Endothelial cell of umbilical vein (primary cell): ENCODE data around the gene PLA2G4B. TPM values are rescaled to one million over a fixed set of nuclear protein-coding genes. Genes with fewer than 3 reads are reported as not detected.

Source experiments
- BruUV-seq: library from RNA; stranded (reverse); fragments of 400-500 nt; replicated peaks from 2 replicates; lab custom pipeline; 2021; lab: Mats Ljungman, UMichigan
- CTCF ChIA-PET: fragments of 300-600, 350-600 bp; sonication (Branson Sonifier 250); formaldehyde crosslinking; loops from one replicate; lab custom pipeline; 2021; ENCODE audit warnings: antibody characterized with exemption, inconsistent platforms; lab: Charles Lee
- POLR2A ChIA-PET: fragments of 300-600, 350-600 bp; sonication (Branson Sonifier 250); formaldehyde crosslinking; loops from one replicate; lab custom pipeline; 2021; ENCODE audit warnings: antibody characterized with exemption, inconsistent platforms; lab: Charles Lee
- DNase-seq: peaks from one replicate; pipeline ENCODE4 v3.0.0-alpha.2; 2011; ENCODE audit warnings: low read depth, low spot score
- FAIRE-seq: peaks from 2 replicates; lab custom pipeline; 2011; peaks lifted over from hg19 to GRCh38; lab: Jason Lieb, UNC
- H2AFZ ChIP-seq: 2 replicates; pipeline ENCODE4 v1.6.0; 2012; ENCODE audit warnings: low read depth, low read length, control low read depth, inconsistent platforms
- H3K27ac ChIP-seq: 2 replicates; pipeline ENCODE4 v1.5.1; 2011; ENCODE audit warnings: low read depth, mild to moderate bottlenecking, control low read depth, low read length, moderate library complexity; ENCODE audit not compliant: insufficient read depth
- H3K27me3 ChIP-seq, 2 experiments: 2 replicates each; pipeline versions ENCODE4 v1.6.0 to v1.6.1; 2011; ENCODE audit warnings: low read length in 2 of 2, mixed read lengths in 1 of 2; ENCODE audit not compliant: control insufficient read depth in 2 of 2, insufficient read depth in 2 of 2
- H3K36me3 ChIP-seq, 2 experiments: 2 replicates in 1 of 2; 3 replicates in 1 of 2; pipeline ENCODE4 v1.5.1; 2011; ENCODE audit warnings: low read length in 2 of 2, mild to moderate bottlenecking in 1 of 2, moderate library complexity in 1 of 2; ENCODE audit not compliant: control insufficient read depth in 2 of 2, insufficient read depth in 2 of 2; ENCODE audit errors: extremely low read depth in 1 of 2
- H3K4me1 ChIP-seq: 3 replicates; pipeline ENCODE4 v1.5.1; 2011; ENCODE audit warnings: mild to moderate bottlenecking, low read length; ENCODE audit not compliant: control insufficient read depth, insufficient read depth; ENCODE audit errors: extremely low read depth
- H3K4me2 ChIP-seq: 2 replicates; pipeline ENCODE4 v1.6.1; 2011; ENCODE audit warnings: low read length, control low read depth, mixed read lengths; ENCODE audit not compliant: insufficient read depth
- H3K4me3 ChIP-seq, 3 experiments: fragments of 200-600 bp in 1 of 3; sonication (generic), shearing (Covaris generic) in 1 of 3; replicated peaks in 1 of 3; 2 replicates each; pipeline ENCODE4 v1.5.1; 2011 to 2016; ENCODE audit warnings: control low read depth in 3 of 3, low read length in 3 of 3, mild to moderate bottlenecking in 2 of 3, inconsistent platforms in 1 of 3, low read depth in 1 of 3, moderate library complexity in 1 of 3; ENCODE audit not compliant: insufficient read depth in 1 of 3
- H3K79me2 ChIP-seq: 2 replicates; pipeline ENCODE4 v1.6.0; 2012; ENCODE audit warnings: low read length, inconsistent platforms; ENCODE audit not compliant: control insufficient read depth, insufficient read depth
- H3K9ac ChIP-seq: replicated peaks from 2 replicates; pipeline ENCODE3; 2011; ENCODE audit warnings: low read length, control low read depth; ENCODE audit not compliant: insufficient read depth; ENCODE audit errors: extremely low read depth
- H3K9me1 ChIP-seq: replicated peaks from 3 replicates; pipeline ENCODE4 v1.6.0; 2011; ENCODE audit warnings: mild to moderate bottlenecking, low read length; ENCODE audit not compliant: control insufficient read depth, insufficient read depth; ENCODE audit errors: extremely low read depth
- H3K9me3 ChIP-seq: replicated peaks from 2 replicates; pipeline ENCODE4 v1.5.1; 2012; ENCODE audit warnings: low read length, inconsistent platforms; ENCODE audit not compliant: control insufficient read depth, insufficient read depth
- H4K20me1 ChIP-seq: replicated peaks from 2 replicates; pipeline ENCODE3; 2011; ENCODE audit warnings: mild to moderate bottlenecking, low read length; ENCODE audit not compliant: control insufficient read depth, insufficient read depth; ENCODE audit errors: extremely low read depth
- EZH2 ChIP-seq: IDR thresholded peaks from 2 replicates; pipeline ENCODE4 v1.6.1; 2012; ENCODE audit warnings: borderline replicate concordance, low read depth, mild to moderate bottlenecking, moderate library complexity, low read length, inconsistent platforms; ENCODE audit not compliant: severe bottlenecking
- FOS ChIP-seq: IDR thresholded peaks from 2 replicates; pipeline ENCODE4 v1.6.1; 2011; ENCODE audit warnings: mild to moderate bottlenecking, low read length, moderate library complexity, borderline replicate concordance; ENCODE audit not compliant: insufficient read depth
- GATA2 ChIP-seq: IDR thresholded peaks from 2 replicates; pipeline ENCODE4 v1.7.0; 2011; ENCODE audit warnings: low read depth, mild to moderate bottlenecking, moderate library complexity, mixed read lengths, low read length; ENCODE audit not compliant: insufficient read length, insufficient read depth
- JUN ChIP-seq: IDR thresholded peaks from 2 replicates; pipeline ENCODE4 v1.6.1; 2011; ENCODE audit warnings: borderline replicate concordance, low read depth; ENCODE audit not compliant: insufficient read length, insufficient read depth
- MAX ChIP-seq: IDR thresholded peaks from 2 replicates; pipeline ENCODE4 v1.6.1; 2011; ENCODE audit not compliant: insufficient read depth, insufficient read length
- MYC ChIP-seq: IDR thresholded peaks from one replicate; pipeline ENCODE4 v1.6.1; 2011; ENCODE audit warnings: mild to moderate bottlenecking, low read depth, low read length
- POLR2A ChIP-seq: IDR thresholded peaks from 2 replicates; pipeline ENCODE4 v1.6.1; 2012; ENCODE audit warnings: low read depth, mild to moderate bottlenecking, control low read depth, low read length
- POLR2AphosphoS5 ChIP-seq: IDR thresholded peaks from 2 replicates; pipeline ENCODE4 v1.6.1; 2012; ENCODE audit warnings: low read depth, mild to moderate bottlenecking, control low read depth, low read length, moderate library complexity; ENCODE audit not compliant: insufficient read depth
- dilution Hi-C: fragments of 300-500 bp; cut with MboI; formaldehyde crosslinking; loops from one replicate; pipeline ENCODE4 v1.15.0; 2019; ENCODE audit warnings: low sequenced_read_pairs; ENCODE audit not compliant: extremely low pct_ligation_motif_present
- intact Hi-C: fragments of 100-400 bp; cut with micrococcal nuclease; formaldehyde crosslinking; loops from one replicate; pipeline ENCODE4 v1.10.0; 2022
- polyA plus RNA-seq, 4 experiments: library from polyadenylated mRNA; depleted of rRNA in 3 of 4; stranded (reverse) in 3 of 4; unstranded in 1 of 4; fragments of >200 nt; gene quantifications; 2 replicates each; pipeline versions ENCODE4 v1.2.1 to v1.2.3, GENCODE V29; 2011 to 2012; ENCODE audit warnings: missing spikeins in 1 of 4
- total RNA-seq: library from RNA; stranded (reverse); gene quantifications from 2 replicates; pipeline ENCODE4 v1.2.3, GENCODE V29; 2021
- TF ChIP-seq, protein P1 (sequence below), 2 donors: IDR thresholded peaks; 1 replicate in 1 of 2; 2 replicates in 1 of 2; pipeline ENCODE4 v1.5.1; 2011; ENCODE audit warnings: low read length in 2 of 2, mild to moderate bottlenecking in 2 of 2, moderate library complexity in 2 of 2, control low read depth in 1 of 2, inconsistent platforms in 1 of 2, low read depth in 1 of 2; ENCODE audit not compliant: insufficient read depth in 1 of 2; ENCODE audit errors: extremely low read depth in 1 of 2

The PLA2G4B gene
- total and polyA plus RNA-seq, 2 donors (not counting 3 experiments of a cell fraction or from before 2014, with no cell fraction given): 4.0 to 7.9 TPM

DNA sequence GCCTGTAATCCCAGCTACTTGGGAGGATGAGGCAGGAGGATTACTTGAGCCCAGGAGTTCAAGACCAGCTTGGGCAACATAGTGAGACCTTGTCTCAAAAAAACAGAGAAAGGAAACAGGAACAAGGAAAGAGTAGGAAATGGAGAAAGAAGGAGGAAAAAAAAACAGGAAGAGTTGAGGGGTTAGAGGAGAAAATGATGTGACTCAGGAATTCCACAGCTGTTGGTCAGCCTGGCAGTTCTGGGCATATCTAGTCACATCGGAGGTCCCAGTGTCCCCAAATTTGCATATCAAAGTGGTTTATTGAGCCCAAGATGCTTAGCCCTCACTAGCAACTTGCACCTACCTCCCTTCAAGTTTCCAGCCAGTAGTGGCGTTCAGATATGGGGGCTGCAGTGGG is 29.5 kb upstream of the PLA2G4B start:
- dilution Hi-C loops: no loop called here
- no TSS peak for BruUV-seq
- ChIA-PET CTCF (interaction anchor here (0.6 to 15.9 kb wide), 8 partner anchors 9 to 345 kb away, joined by 3 to 754 read pairs (median 4); partner anchors contain the start of gene MAPKBP1), POLR2A (interaction anchor here (2.1 kb wide), 1 partner anchor 31 kb away, joined by 10 read pairs; no protein-coding TSS in a partner anchor)
- peaks cover 21% of the 10 kb centered on the region for H3K4me1 ChIP-seq
- no peaks in the 10 kb centered on the region for H4K20me1 ChIP-seq
- intact Hi-C loops: no loop called here
- H3K9ac ChIP-seq: no peak overlapping the region
- no peak overlapping the region for H3K27ac ChIP-seq
- TF ChIP-seq EZH2 (no peak), JUN (no peak), POLR2AphosphoS5 (no peak), GATA2 (no peak), MYC (no peak), POLR2A (no peak), FOS (no peak), MAX (no peak)
- TF ChIP-seq, protein P1, sequence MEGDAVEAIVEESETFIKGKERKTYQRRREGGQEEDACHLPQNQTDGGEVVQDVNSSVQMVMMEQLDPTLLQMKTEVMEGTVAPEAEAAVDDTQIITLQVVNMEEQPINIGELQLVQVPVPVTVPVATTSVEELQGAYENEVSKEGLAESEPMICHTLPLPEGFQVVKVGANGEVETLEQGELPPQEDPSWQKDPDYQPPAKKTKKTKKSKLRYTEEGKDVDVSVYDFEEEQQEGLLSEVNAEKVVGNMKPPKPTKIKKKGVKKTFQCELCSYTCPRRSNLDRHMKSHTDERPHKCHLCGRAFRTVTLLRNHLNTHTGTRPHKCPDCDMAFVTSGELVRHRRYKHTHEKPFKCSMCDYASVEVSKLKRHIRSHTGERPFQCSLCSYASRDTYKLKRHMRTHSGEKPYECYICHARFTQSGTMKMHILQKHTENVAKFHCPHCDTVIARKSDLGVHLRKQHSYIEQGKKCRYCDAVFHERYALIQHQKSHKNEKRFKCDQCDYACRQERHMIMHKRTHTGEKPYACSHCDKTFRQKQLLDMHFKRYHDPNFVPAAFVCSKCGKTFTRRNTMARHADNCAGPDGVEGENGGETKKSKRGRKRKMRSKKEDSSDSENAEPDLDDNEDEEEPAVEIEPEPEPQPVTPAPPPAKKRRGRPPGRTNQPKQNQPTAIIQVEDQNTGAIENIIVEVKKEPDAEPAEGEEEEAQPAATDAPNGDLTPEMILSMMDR (IDR thresholded peaks at IDR 0.05; ENCODE audit: extremely low read depth in 1 of 2, insufficient read depth in 1 of 2, low read depth in 1 of 2, low read length in 2 of 2): no peak
- no peaks in the 10 kb centered on the region for H3K9me3 ChIP-seq
- no peak overlapping the region for H3K4me2 ChIP-seq
- no peak overlapping the region for H2AFZ ChIP-seq
- peaks cover 13% of the 10 kb centered on the region for H3K79me2 ChIP-seq
- FAIRE-seq (peak; percentile 73), DNase-seq (no peak)
- H3K36me3 ChIP-seq: peaks cover 0 to 14% of the 10 kb centered on the region in 2 experiments
- H3K27me3 ChIP-seq: no peaks in the 10 kb centered on the region
- H3K4me3 ChIP-seq: no peak overlapping the region
- no peaks in the 10 kb centered on the region for H3K9me1 ChIP-seq
